BJ (cell line): Measurements from ENCODE around the gene ABCG5. TPM values are rescaled to one million over a fixed set of nuclear protein-coding genes. Genes with fewer than 3 reads are reported as not detected.

Experiments
- CTCF ChIA-PET: fragments of 350-600 bp; formaldehyde crosslinking; extraction: SDS; loops from one replicate; lab custom pipeline; 2021; ENCODE audit warnings: antibody characterized with exemption, inconsistent platforms; lab: Yijun Ruan, JAX
- POLR2A ChIA-PET: fragments of 300-600 bp; sonication (Branson Sonifier 250); formaldehyde crosslinking; extraction: SDS; loops from one replicate; lab custom pipeline; 2021; ENCODE audit warnings: antibody characterized with exemption; lab: Charles Lee
- DNase-seq: peaks from one replicate; pipeline ENCODE4 v3.0.0-alpha.2; 2011; ENCODE audit warnings: low read depth
- H3K27me3 ChIP-seq: 2 replicates; pipeline ENCODE4 v1.6.0; 2011; ENCODE audit warnings: low read length; ENCODE audit not compliant: control insufficient read depth, insufficient read depth
- H3K36me3 ChIP-seq: 2 replicates; pipeline ENCODE4 v1.5.1; 2011; ENCODE audit warnings: low read length; ENCODE audit not compliant: control insufficient read depth, insufficient read depth
- H3K4me3 ChIP-seq: 2 replicates; pipeline ENCODE4 v1.5.1; 2011; ENCODE audit warnings: low read depth, mild to moderate bottlenecking, control low read depth, low read length
- CTCF ChIP-seq: IDR thresholded peaks from 2 replicates; pipeline ENCODE4 v1.5.1; 2011; ENCODE audit warnings: low read depth, mild to moderate bottlenecking, control low read depth, inconsistent platforms, low read length, moderate library complexity; ENCODE audit not compliant: insufficient read depth
- polyA plus RNA-seq: library from polyadenylated mRNA; depleted of rRNA; stranded (reverse); fragments of >200 nt; gene quantifications from 2 replicates; pipeline ENCODE4 v1.2.3, GENCODE V29; 2011

The ABCG5 gene
- polyA plus RNA-seq, 1 experiment, result not detected

- Histone ChIP-seq H3K4me3 (no peak overlapping the region), H3K36me3 (no peaks in the 10 kb centered on the region), H3K27me3 (peaks cover 13% of the 10 kb centered on the region)
- ChIA-PET CTCF (interaction anchor here (0.7 kb wide), 1 partner anchor 267 kb away, joined by 3 read pairs; no protein-coding TSS in a partner anchor), POLR2A (no interaction called here)
- no peak for TF ChIP-seq CTCF
- no peak for DNase-seq
Observed at GRCh38 chr2:43872151-43872550, 33.5 kb upstream of the ABCG5 start.

- Histone ChIP-seq H3K4me3 (no peak overlapping the region), H3K36me3 (no peaks in the 10 kb centered on the region), H3K27me3 (peaks cover 6% of the 10 kb centered on the region)
- CTCF ChIA-PET, result no interaction called here
- no peak for TF ChIP-seq CTCF
- no peak for DNase-seq
- POLR2A ChIA-PET, result no interaction called here
Observed at GRCh38 chr2:43855292-43855691, 16.7 kb upstream of the ABCG5 start.

GRCh38 chr2:43854671-43855070 lies 16.0 kb upstream of the ABCG5 start:
- TF ChIP-seq CTCF, result no peak
- Histone ChIP-seq H3K27me3 (peaks cover 7% of the 10 kb centered on the region), H3K4me3 (no peak overlapping the region), H3K36me3 (no peaks in the 10 kb centered on the region)
- ChIA-PET POLR2A (no interaction called here), CTCF (no interaction called here)
- DNase-seq, result no peak

- no peak for TF ChIP-seq CTCF
- no peak for DNase-seq
- no peaks in the 10 kb centered on the region for H3K36me3 ChIP-seq
- ChIA-PET POLR2A (no interaction called here), CTCF (no interaction called here)
- peaks cover 9% of the 10 kb centered on the region for H3K27me3 ChIP-seq
- no peak overlapping the region for H3K4me3 ChIP-seq
Observed at GRCh38 chr2:43853141-43854081, 14.8 kb upstream of the ABCG5 start.

- no peaks in the 10 kb centered on the region for H3K36me3 ChIP-seq
- CTCF ChIA-PET, result interaction anchor here (1.2 kb wide), 1 partner anchor 11 kb away, joined by 6 read pairs; no protein-coding TSS in a partner anchor
- no peak for TF ChIP-seq CTCF
- POLR2A ChIA-PET, result no interaction called here
- peaks cover 9% of the 10 kb centered on the region for H3K27me3 ChIP-seq
- DNase-seq, result no peak
- no peak overlapping the region for H3K4me3 ChIP-seq
Observed at GRCh38 chr2:43852196-43852730, 13.6 kb upstream of the ABCG5 start.
